PC-9 (cell line): Measurements from ENCODE around the gene CDK11A. TPM values are rescaled to one million over a fixed set of nuclear protein-coding genes. Genes with fewer than 3 reads are reported as not detected.
"Not testable (repeated sequence)": the region's sequence is repeated elsewhere in the genome, so short reads cannot be mapped to it uniquely, and the experiment has no call there.

Source experiments
- BruUV-seq: library from RNA; stranded (reverse); fragments of 400-500 nt; replicated peaks from 2 replicates; lab custom pipeline; 2021; lab: Mats Ljungman, UMichigan
- CTCF ChIA-PET: fragments of 300-600 bp; sonication (Branson Sonifier 250); formaldehyde crosslinking; loops from one replicate; lab custom pipeline; 2022; ENCODE audit warnings: antibody characterized with exemption; lab: Charles Lee
- POLR2A ChIA-PET: fragments of 300-600 bp; sonication (Branson Sonifier 250); formaldehyde crosslinking; loops from one replicate; lab custom pipeline; 2022; ENCODE audit warnings: antibody characterized with exemption; ENCODE audit not compliant: unreplicated experiment; lab: Charles Lee
- DNase-seq, 2 experiments: peaks; one replicate each; pipeline versions ENCODE4 v3.0.0 to v3.0.0-alpha.2; 2015 to 2022; ENCODE audit warnings: mixed read lengths in 1 of 2
- H2AFZ ChIP-seq: fragments of 200-600 bp; sonication (generic); 2 replicates; pipeline ENCODE4 v1.8.1; 2017; ENCODE audit warnings: antibody characterized with exemption
- H3F3A ChIP-seq: fragments of 200-600 bp; sonication (generic); 2 replicates; pipeline ENCODE4 v1.8.1; 2017; ENCODE audit warnings: antibody characterized with exemption, mild to moderate bottlenecking, low read depth; ENCODE audit not compliant: insufficient read depth
- H3K27ac ChIP-seq: fragments of 200-600 bp; sonication (generic); 2 replicates; pipeline ENCODE4 v1.6.1; 2016; ENCODE audit warnings: mixed run types
- H3K27me3 ChIP-seq: fragments of 200-600 bp; sonication (generic); 2 replicates; pipeline ENCODE4 v1.6.1; 2016; ENCODE audit warnings: low read depth, mixed run types; ENCODE audit not compliant: insufficient read depth
- H3K36me3 ChIP-seq: fragments of 200-600 bp; sonication (generic); 2 replicates; pipeline ENCODE4 v1.6.1; 2016; ENCODE audit warnings: low read depth, mixed run types
- H3K4me1 ChIP-seq: fragments of 200-600 bp; sonication (generic); replicated peaks from 2 replicates; pipeline ENCODE4 v1.6.1; 2016; ENCODE audit warnings: mixed run types; ENCODE audit not compliant: insufficient read depth
- H3K4me2 ChIP-seq: fragments of 200-600 bp; sonication (generic); 2 replicates; pipeline ENCODE4 v1.6.1; 2017; ENCODE audit warnings: mixed run types
- H3K4me3 ChIP-seq: fragments of 200-600 bp; sonication (generic); 2 replicates; pipeline ENCODE4 v1.6.1; 2016; ENCODE audit warnings: mixed run types
- H3K79me2 ChIP-seq: fragments of 200-600 bp; sonication (generic); 2 replicates; pipeline ENCODE4 v1.6.1; 2017; ENCODE audit warnings: low read depth, mixed run types
- H3K9me2 ChIP-seq: fragments of 200-600 bp; sonication (generic); 2 replicates; pipeline ENCODE4 v1.8.1; 2017; ENCODE audit warnings: mild to moderate bottlenecking; ENCODE audit not compliant: insufficient read depth
- H3K9me3 ChIP-seq: fragments of 200-600 bp; sonication (generic); 2 replicates; pipeline ENCODE4 v1.8.1; 2016; ENCODE audit warnings: low read depth; ENCODE audit not compliant: insufficient read depth
- H4K20me1 ChIP-seq: fragments of 200-600 bp; sonication (generic); 2 replicates; pipeline ENCODE4 v1.8.1; 2017; ENCODE audit not compliant: insufficient read depth
- intact Hi-C: fragments of 100-400 bp; cut with micrococcal nuclease; formaldehyde crosslinking; loops from one replicate; pipeline ENCODE4 v1.10.0; 2022; ENCODE audit not compliant: unreplicated experiment
- total RNA-seq: library from RNA; stranded (reverse); gene quantifications from 2 replicates; pipeline ENCODE4 v1.2.3, GENCODE V29; 2021
- TF ChIP-seq, protein P1 (sequence below): fragments of 200-600 bp; sonication (generic); conservative IDR thresholded peaks from 2 replicates; pipeline ENCODE4 v1.6.1; 2017; ENCODE audit warnings: mixed run types, antibody characterized with exemption, mild to moderate bottlenecking, moderate library complexity

The CDK11A gene
- total RNA-seq, 1 experiment from 2014 or later, result 42.2 TPM

DNA sequence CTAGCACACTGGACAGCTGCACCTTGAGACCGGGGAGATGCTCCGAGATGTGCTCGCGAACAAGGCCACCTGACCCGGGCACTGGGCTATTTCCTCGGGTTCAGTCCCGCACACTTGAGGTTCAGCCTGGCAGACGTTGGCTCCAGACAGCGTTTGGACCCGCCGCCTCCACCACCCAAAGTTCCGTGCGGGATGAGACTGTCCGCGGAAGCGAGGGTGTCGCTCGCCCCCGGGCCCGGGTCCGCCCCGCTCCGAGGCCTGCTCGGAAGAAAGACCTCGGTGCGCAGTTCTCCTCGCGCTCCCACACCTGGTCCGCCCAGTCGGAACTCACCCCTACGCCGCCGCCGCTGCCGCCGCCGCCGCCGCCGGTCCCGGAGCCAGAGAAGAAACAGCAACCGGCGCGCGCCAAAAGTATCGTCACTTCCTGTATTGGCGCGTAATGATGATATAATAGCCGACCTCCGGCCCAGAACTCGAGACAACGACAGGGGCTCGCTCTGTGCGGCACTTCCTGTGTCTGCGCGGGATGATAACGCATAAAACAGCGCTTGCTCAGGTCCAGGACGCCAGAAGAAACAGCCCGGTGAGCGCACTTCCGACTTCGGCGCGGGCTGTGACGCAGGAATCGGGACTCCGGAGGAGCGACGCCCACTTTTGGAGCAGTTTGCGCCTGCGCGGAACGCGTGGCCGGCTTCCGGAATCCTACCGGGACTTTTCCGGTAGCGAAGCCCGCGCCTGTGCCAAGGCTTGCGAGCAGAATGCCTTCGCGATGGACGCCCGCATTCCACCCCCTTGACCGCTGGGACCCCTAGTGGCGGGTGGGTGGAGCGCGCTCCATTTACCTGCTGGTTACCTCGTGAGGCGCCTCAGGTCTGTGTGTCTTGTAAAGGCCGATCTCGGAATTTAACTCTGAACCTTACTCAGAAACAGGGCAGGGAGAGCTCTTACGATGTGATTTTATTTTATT lies 65.3 kb downstream of the CDK11A start, which contains the start of gene CDK11B:
Gene CDK11B, minus strand, starts transcription at position 422 of the 967 bp plus-strand sequence. CDS start 1,519 bp downstream, outside the sequence.
- POLR2A ChIA-PET, result interaction anchor here (0.7 kb wide), 1 partner anchor 424 kb away, joined by 6 read pairs; no protein-coding TSS in a partner anchor
- intact Hi-C loops, result loop anchor here (5.0 kb wide), 2 partner anchors 63 to 87 kb away; partner anchors contain the start of genes CDK11A and SSU72

More for the DNA sequence above, 65.3 kb downstream of the CDK11A start, which contains the start of gene CDK11B:
- CTCF ChIA-PET, H3K9me2 ChIP-seq, H3K27me3 ChIP-seq, H3K9me3 ChIP-seq, H4K20me1 ChIP-seq, H3K4me1 ChIP-seq, H3F3A ChIP-seq: not testable (repeated sequence)
- BruUV-seq, result TSS peak; percentile 40
- Histone ChIP-seq H3K4me3 (peak within 1 kb of the TSS; percentile 55), H3K4me2 (peak within 1 kb of the TSS; percentile 63), H2AFZ (peak within 1 kb of the TSS; percentile 70; the same call in 1 of the 2 replicates), H3K27ac (peak within 1 kb of the TSS; percentile 72), H3K36me3 (peaks cover 23% of the 10 kb centered on the region; the same call in 1 of the 2 replicates), H3K79me2 (peaks cover 14% of the 10 kb centered on the region)
- TF ChIP-seq, protein P1, sequence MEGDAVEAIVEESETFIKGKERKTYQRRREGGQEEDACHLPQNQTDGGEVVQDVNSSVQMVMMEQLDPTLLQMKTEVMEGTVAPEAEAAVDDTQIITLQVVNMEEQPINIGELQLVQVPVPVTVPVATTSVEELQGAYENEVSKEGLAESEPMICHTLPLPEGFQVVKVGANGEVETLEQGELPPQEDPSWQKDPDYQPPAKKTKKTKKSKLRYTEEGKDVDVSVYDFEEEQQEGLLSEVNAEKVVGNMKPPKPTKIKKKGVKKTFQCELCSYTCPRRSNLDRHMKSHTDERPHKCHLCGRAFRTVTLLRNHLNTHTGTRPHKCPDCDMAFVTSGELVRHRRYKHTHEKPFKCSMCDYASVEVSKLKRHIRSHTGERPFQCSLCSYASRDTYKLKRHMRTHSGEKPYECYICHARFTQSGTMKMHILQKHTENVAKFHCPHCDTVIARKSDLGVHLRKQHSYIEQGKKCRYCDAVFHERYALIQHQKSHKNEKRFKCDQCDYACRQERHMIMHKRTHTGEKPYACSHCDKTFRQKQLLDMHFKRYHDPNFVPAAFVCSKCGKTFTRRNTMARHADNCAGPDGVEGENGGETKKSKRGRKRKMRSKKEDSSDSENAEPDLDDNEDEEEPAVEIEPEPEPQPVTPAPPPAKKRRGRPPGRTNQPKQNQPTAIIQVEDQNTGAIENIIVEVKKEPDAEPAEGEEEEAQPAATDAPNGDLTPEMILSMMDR, result peak; percentile 46; the same call in 1 of the 2 replicates
- DNase-seq, result peak; percentile 97

Other genes with a start within 250 kb of the CDK11A start
- gene ATAD3A, start 212.2 kb downstream of the CDK11A start, total RNA-seq, result 36.6 and 43.6 TPM in 2 replicates
- gene TMEM240, start 183.7 kb downstream of the CDK11A start, total RNA-seq, result 4.4 and 8.3 TPM in 2 replicates
- 139 and 145 TPM in 2 replicates for gene SSU72, start 149.5 kb downstream of the CDK11A start, total RNA-seq
- 5.4 and 7.8 TPM in 2 replicates for gene FNDC10, start 124.2 kb downstream of the CDK11A start, total RNA-seq
- 75.0 and 92.8 TPM in 2 replicates for gene MIB2, start 108.9 kb downstream of the CDK11A start, total RNA-seq
- 4.6 and 4.9 TPM in 2 replicates for gene MMP23B, start 92.2 kb downstream of the CDK11A start, total RNA-seq
- 21.2 and 22.5 TPM in 2 replicates for gene CDK11B, start 65.4 kb downstream of the CDK11A start, total RNA-seq
- gene SLC35E2B, start 31.6 kb downstream of the CDK11A start, total RNA-seq, result 55.4 and 63.7 TPM in 2 replicates
- 98.9 and 105 TPM in 2 replicates for gene NADK, start 54.1 kb upstream of the CDK11A start, total RNA-seq
- gene GNB1, start 166.7 kb upstream of the CDK11A start, total RNA-seq, result 257 and 286 TPM in 2 replicates
- 2.1 and 3.9 TPM in 2 replicates for gene CALML6, start 190.9 kb upstream of the CDK11A start, total RNA-seq
- gene TMEM52, start 194.9 kb upstream of the CDK11A start, total RNA-seq, result 7.4 and 8.5 TPM in 2 replicates